HepG2 (cell line): ENCODE measurements around the gene CHIC2.

Experiments
- CTCF ChIP-seq: sonication (generic); formaldehyde crosslinking; IDR thresholded peaks from 2 replicates; pipeline ENCODE4 v1.5.0; 2020; ENCODE audit warnings: mild to moderate bottlenecking, missing genetic modification reagents, moderate library complexity
- PAWR ChIP-seq: sonication (generic); formaldehyde crosslinking; IDR thresholded peaks from 2 replicates; pipeline ENCODE4 v1.4.0; 2020; ENCODE audit warnings: missing genetic modification reagents, mild to moderate bottlenecking, borderline replicate concordance
- RFX1 ChIP-seq: fragments of 450-650 bp; IDR thresholded peaks from 2 replicates; pipeline ENCODE4 v1.6.1; 2017

- TF ChIP-seq RFX1, result no peak
- TF ChIP-seq CTCF, result no peak
- TF ChIP-seq PAWR (CRISPR knock-in tag), result no peak
Measured at GRCh38 chr4:54005475-54005874, 58.9 kb downstream of the CHIC2 start.
